Epithelial cell of prostate (primary cell): ENCODE data around the gene ILRUN.
A peak's percentile ranks its signal among the peaks of the same experiment; 100 is the strongest.
"Not testable (repeated sequence)": the region's sequence is repeated elsewhere in the genome, so short reads cannot be mapped to it uniquely, and the experiment has no call there.

Experiments
- DNase-seq: peaks from one replicate; pipeline ENCODE4 v3.0.0-alpha.2; 2011; ENCODE audit warnings: low read depth, low spot score
- H3K27ac ChIP-seq: fragments of 450-650 bp; 2 replicates; pipeline ENCODE4 v1.5.1; 2017; ENCODE audit warnings: mild to moderate bottlenecking

ILRUN gene

GRCh38 chr6:34696739-34697543 is at the start of gene ILRUN:
TSS of gene ILRUN (minus strand) at chr6:34696767. CDS start at chr6:34696603, 164 bp downstream.
- DNase-seq = peak; percentile 43
- peak within 1 kb of the TSS; percentile 71 for H3K27ac ChIP-seq

GRCh38 chr6:34745277-34746103 is 48.9 kb upstream of the ILRUN start:
- peak overlapping the region; percentile 74 for H3K27ac ChIP-seq
- DNase-seq = peak; percentile 79

GRCh38 chr6:34744294-34744647 is 47.7 kb upstream of the ILRUN start:
- not testable (repeated sequence) for DNase-seq, H3K27ac ChIP-seq

GRCh38 chr6:34743625-34744293 is 47.2 kb upstream of the ILRUN start:
- H3K27ac ChIP-seq = no peak overlapping the region
- DNase-seq = no peak

GRCh38 chr6:34742094-34742493 is 45.5 kb upstream of the ILRUN start:
- H3K27ac ChIP-seq = no peak overlapping the region
- no peak for DNase-seq

- no peak for DNase-seq
- H3K27ac ChIP-seq = no peak overlapping the region
These were observed 40.3 kb upstream of the ILRUN start for GRCh38 chr6:34736823-34737222.

GRCh38 chr6:34731393-34732060 is 35.0 kb upstream of the ILRUN start:
- no peak for DNase-seq
- no peak overlapping the region for H3K27ac ChIP-seq

- no peak overlapping the region for H3K27ac ChIP-seq
- no peak for DNase-seq
These were observed 33.3 kb upstream of the ILRUN start for GRCh38 chr6:34729631-34730470.

- H3K27ac ChIP-seq = no peak overlapping the region
- no peak for DNase-seq
These were observed 29.5 kb upstream of the ILRUN start for GRCh38 chr6:34726055-34726454.

GRCh38 chr6:34723203-34723602 is 26.6 kb upstream of the ILRUN start:
- no peak overlapping the region for H3K27ac ChIP-seq
- DNase-seq = no peak

- DNase-seq = no peak
- no peak overlapping the region for H3K27ac ChIP-seq
These were observed 25.9 kb upstream of the ILRUN start for GRCh38 chr6:34722451-34722850.

GRCh38 chr6:34720160-34720559 is 23.6 kb upstream of the ILRUN start:
- DNase-seq = not testable (repeated sequence)
- H3K27ac ChIP-seq = peak overlapping the region; percentile 73

- peak overlapping the region; percentile 73 for H3K27ac ChIP-seq
- DNase-seq = not testable (repeated sequence)
These were observed 23.1 kb upstream of the ILRUN start for GRCh38 chr6:34719646-34720045.

GRCh38 chr6:34718976-34719375 is 22.4 kb upstream of the ILRUN start:
- no peak for DNase-seq
- peak overlapping the region; percentile 73 for H3K27ac ChIP-seq

GRCh38 chr6:34717466-34717865 is 20.9 kb upstream of the ILRUN start:
- H3K27ac ChIP-seq = peak overlapping the region; percentile 73

GRCh38 chr6:34714663-34715062 is 18.1 kb upstream of the ILRUN start:
- H3K27ac ChIP-seq = no peak overlapping the region
- DNase-seq = no peak

More at GRCh38 chr6:34717466-34717865, 20.9 kb upstream of the ILRUN start:
- DNase-seq = peak; percentile 75

GRCh38 chr6:34712881-34713280 is 16.3 kb upstream of the ILRUN start:
- not testable (repeated sequence) for DNase-seq, H3K27ac ChIP-seq

GRCh38 chr6:34709386-34709785 is 12.8 kb upstream of the ILRUN start:
- H3K27ac ChIP-seq = no peak overlapping the region
- no peak for DNase-seq

GRCh38 chr6:34705241-34705640 is 8.7 kb upstream of the ILRUN start:
- H3K27ac ChIP-seq = no peak overlapping the region
- DNase-seq = no peak
